GM18907 (cell line): ENCODE data around the gene MALT1.

Source experiments
- ATAC-seq: cut with Tn5 transposase; IDR thresholded peaks from one replicate; pipeline ENCODE4 v1.9.1; 2021; ENCODE audit warnings: mild to moderate bottlenecking, moderate library complexity; ENCODE audit not compliant: unreplicated experiment

Gene MALT1

GRCh38 chr18:58653814-58654509, 17.3 kb upstream of the MALT1 start:
- ATAC-seq = no peak

DNA sequence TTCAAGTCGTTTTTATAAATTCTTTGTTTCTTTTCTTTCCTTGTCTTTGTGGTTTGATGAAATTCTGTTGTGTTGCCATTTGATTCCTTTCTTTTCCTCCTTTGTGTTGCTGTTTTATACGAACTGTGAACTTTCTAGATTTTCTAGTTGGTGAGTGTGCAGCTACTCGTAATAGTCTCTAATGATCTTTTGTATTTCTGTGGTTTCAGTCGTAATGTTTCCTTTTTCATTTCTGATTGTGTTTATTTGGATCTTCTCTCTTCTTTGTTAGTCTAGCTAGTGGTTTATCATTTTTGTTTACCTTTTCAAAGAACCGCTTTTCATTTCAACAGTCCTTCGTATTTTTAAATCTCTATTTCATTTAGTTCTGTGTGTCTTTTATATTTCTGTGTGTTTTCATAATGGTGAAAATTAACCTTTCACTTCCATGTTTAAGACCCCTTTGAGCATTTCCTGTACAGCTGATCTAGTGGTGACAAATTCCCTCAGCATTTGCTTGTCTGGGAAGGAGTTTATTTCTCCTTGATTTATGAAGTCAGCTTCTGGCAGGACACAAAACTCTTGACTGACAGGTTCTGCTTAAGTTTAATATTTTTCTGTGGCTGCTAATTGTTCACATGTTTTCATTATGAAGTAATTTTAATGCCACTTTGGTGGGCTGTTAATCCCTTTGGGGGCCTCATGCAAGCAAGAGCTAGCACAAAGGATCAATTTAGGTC, 16.2 kb upstream of the MALT1 start:
- ATAC-seq = no peak

GRCh38 chr18:58657081-58657480, 14.2 kb upstream of the MALT1 start:
- ATAC-seq = no peak

- no peak for ATAC-seq
Measured at GRCh38 chr18:58657494-58657893, 13.8 kb upstream of the MALT1 start.

DNA sequence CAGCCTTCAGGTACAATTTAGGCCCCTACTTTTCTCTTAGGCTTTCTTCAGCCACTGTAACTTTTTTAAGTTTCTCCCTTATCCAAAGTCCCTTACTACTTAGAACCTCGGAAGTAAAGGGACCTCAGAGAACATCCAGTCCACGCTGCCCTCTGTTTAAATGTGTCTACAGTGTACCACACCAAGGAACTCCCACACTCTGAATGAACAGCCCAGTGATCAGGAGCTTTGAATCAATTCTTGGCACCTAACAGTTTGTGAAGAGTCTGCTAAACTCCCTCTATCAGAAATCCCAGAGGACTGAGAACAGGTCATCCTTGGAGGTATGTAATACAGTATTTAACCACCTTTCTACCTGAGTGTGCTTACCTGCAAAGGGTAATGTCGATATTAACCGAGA, 11.6 kb upstream of the MALT1 start:
- ATAC-seq = no peak

DNA sequence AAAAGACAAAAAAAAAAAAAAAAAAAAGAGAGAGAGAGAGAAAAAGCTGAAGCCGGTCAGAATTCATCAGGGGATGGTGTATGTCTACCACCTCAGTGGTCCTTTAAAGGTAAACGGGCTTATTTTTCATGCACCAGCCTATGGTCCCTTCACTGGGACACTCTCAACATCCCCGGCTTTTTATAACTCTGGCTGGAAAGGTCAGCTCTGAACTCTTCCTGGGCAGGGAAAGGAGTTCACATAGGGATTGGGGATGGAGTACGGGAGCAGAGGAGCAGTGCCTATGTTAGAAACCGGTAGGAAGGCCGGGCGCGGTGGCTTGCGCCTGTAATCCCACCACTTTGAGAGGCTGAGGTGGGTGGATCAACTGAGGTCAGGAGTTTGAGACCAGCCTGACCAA, 10.3 kb upstream of the MALT1 start:
- ATAC-seq = no peak

GRCh38 chr18:58661423-58661822, 9.8 kb upstream of the MALT1 start:
- ATAC-seq = no peak

GRCh38 chr18:58662118-58662517, 9.1 kb upstream of the MALT1 start:
- no peak for ATAC-seq

DNA sequence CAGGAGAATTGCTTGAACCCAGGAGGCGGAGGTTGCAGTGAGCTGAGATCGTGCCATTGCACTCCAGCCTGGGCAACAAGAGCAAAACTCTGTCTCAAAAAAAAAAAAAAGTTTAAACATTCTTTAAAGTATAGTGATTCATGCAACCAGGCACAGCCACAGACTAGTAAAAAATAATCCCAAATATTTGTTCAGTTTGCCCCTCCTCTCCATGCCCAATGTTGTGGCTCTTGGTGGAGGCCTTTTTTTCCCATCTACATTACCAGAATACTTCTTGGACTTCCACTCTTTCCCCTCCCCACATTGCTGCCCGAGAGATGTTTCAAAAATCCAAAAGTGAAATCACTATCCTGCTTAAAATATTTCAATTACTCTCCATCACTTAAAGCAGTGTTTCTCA, 5.1 kb upstream of the MALT1 start:
- ATAC-seq = no peak

DNA sequence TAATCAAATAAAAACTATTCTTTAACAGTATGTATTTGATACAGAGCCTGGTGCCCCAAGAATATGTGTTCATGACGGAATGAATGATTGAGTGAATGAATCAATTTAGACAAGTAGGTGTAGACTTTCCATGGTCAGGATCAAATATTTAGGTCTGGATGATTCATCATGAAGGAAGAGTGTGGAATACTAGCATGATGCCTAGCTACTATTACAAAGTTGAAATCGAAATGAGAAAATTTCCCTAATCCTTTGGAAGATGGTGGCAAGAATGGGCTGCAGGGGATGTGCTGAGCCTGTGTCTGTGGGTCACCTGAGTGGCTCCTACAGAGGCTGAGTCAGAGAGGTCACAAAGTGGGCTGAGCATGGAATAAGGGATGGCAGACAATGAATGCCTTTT, 3.1 kb upstream of the MALT1 start:
- ATAC-seq = no peak

GRCh38 chr18:58668897-58669296, 2.4 kb upstream of the MALT1 start:
- no peak for ATAC-seq

DNA sequence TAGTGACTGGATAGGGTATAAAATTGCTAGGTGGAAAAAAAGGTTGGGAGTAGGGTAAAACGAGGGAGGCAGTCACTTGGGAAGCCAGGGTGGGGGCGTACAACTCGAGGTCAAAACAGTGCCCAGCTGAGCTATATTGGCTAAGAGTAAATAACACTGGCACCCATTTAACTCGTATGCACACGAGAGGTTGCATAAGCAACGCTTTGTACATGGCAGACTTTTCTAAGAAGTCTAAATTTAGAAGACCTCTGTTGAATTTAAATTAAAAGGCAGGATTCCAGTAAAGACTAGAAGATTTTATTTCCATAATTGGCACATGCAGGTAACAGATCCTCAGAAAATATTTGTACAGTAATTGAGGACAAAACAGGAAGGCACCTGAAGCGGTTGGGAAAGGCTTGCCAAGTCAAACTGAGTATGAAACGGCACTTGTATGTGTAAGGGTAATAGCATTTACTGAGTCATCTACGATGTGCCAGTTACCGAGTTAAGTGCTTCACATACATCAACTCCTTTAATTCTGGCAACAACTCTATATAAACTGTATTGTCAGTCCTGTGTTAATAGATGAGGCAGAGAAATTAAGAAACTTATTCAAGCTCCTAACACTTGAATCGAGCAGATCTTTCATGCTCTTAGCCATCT, 1.4 kb upstream of the MALT1 start:
- no peak for ATAC-seq

DNA sequence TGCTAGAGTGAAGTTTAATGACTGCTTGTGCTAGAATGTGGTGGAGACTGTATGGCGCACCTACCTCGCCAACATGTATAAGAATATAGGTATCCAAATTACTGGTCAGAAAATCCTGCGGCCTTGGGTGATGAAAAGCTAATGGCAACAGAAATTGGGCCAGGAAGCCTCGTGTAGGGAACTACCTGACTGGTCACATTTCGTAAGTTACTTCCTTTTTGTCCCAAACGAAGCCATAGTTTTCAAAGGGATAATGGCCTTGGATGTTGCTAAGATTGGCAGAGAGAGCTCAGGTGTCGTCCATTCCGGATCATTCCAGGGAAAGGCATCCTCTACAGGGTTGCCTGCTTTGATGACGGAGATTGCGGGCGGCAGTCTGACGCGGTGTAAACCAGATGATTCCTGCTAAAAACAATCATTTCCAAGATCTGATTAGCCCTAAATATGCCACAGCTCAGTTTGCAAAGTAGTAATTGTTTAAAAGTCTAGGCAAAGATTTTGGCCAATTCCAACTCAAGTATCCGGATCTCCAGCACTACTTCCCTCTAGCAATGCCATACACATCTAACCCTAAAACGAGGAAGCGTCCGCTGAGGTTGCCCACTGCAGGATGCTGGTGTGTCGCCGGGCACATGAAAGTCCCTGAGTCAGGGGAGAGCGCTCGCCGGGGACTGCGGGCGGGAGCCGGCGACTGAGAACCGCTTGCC, 708 bp upstream of the MALT1 start:
- ATAC-seq = no peak

DNA sequence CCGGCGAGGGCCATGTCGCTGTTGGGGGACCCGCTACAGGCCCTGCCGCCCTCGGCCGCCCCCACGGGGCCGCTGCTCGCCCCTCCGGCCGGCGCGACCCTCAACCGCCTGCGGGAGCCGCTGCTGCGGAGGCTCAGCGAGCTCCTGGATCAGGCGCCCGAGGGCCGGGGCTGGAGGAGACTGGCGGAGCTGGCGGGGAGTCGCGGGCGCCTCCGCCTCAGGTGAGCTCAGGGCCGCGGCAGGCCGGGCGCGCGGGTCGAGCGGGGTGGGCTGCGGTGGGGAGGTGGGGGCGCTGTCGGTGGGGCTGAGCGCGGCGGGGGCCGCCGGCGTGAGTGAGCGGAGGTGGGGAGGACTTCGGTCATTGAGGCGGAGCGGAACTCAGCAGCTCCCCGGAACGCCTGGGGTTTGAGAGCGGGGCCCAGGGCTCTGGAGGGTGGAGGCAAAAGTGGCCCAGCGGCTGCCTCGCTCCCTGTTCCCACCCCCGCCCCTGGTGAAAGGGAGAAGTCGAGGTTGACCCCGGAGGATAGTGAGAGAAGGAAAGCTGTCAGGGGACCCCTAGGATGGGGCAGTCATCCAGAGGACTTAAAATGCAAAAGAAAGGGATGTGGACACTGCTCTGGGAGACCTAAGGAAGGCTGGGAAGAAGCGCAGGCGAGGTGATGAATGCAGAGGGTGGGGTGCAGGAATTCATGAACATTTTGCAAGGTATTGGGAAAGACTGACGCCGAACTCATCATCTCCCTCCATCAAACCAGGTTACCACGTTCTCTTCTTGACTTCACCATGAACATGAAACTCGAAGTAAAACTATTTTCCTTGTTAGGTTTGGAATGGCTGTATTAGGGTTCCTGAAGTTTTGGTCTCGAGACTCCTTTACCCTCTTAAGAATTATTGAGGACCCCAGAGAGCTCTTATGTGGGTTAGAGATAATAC, 633 bp downstream of the MALT1 start:
- ATAC-seq = peak; percentile 25

GRCh38 chr18:58674159-58674558, 2.9 kb downstream of the MALT1 start:
- ATAC-seq = no peak

DNA sequence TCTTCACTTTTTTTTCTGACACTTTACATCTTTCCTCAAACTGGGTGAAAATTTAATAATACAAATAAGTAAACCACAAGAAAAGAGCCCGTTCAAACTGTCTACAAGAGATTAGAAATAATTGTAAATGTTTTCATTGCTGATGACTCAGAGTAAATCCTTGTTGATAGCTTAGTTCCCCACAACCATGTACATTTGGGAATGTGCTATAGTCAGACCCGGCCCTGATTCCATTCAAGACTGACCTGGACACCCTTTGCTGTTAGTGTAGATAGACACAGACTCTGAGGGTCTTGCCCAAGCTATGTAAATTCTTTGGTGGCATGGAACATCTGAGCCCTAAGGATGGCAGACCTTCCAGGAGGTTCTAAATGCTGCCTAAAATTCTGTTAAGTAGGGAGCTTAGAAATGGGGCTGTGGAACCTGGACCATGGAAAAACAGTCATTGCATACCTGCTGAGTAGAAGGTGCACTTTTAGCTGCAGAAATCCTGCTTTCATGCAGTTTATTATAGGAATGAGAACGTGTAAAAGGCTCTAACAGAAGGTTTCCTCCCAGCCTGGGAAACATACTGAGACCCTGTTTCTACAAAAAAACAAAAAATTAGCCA, 3.7 kb downstream of the MALT1 start:
- no peak for ATAC-seq

DNA sequence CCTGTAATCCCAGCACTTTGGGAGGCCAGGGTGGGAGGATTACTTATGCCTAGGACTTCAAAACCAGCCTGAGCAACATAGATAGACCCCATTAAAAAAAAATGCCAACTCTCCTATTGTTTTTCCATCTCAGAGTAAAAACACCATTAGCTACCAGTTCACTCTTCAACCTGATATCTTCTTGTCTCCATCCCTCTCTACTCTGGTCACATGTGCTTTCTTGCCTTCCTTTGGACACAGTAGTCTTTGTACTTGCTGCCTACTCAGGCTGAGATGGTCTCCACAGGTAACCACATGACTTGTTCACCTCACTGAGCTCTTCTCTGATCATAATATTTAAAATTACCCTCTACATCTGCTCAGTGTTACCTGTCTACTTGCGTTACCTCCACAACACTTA, 5.0 kb downstream of the MALT1 start:
- no peak for ATAC-seq

DNA sequence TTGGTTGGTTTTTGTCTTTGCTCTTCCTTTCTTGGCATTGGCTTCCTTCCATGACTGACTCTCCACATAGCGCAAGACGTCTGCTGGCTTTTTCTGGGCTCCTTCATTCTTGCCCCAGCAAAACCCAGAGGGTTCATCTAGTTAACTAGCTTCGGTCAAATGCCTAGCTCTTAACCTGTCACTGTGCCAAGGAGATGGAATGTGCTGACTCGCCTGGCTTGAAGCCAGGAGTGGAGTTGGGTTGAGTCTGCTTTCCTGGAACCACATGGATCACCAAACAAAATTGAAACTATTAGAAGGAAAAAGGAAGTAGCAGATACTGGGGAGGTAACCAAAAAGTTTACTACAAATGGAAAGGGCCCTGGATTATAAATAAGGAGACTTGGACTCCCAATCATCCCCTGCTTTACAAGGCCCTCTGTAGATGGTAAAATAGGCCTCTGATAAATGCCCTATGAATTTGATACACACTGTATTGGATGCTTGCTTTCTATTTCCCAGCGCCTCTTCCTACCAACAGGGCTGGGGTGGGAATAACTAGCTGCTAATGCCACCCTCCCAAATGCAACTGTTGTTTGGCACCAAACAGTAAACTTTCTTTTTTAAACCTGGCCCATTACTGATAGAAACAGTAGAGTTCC, 11.3 kb downstream of the MALT1 start:
- ATAC-seq = no peak

GRCh38 chr18:58687871-58688308, 16.6 kb downstream of the MALT1 start:
- ATAC-seq = peak; percentile 79

DNA sequence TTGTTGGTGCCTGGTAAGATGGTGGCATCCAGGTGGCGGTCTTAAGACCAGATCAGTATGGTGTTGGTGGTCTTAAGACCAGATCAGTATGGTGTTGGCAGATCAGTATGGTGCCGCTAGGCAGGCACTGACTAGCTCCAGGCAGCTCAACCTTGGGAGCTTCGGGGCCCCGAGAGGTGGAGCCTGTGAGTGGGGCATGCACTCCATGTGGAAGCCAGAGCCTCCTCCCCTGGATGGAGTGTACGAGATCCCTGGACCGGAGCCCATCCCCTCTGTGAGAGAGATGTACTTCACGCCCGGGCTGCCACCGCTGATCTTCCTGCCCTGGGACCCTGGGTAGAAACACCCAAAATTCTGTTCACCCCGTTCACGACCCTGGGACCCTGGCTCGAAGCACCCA, 19.0 kb downstream of the MALT1 start:
- ATAC-seq = no peak
